IMR-90 (cell line): Measurements from ENCODE around the gene CCT3.

Experiments
- POLR2A ChIP-seq: IDR thresholded peaks from 2 replicates; pipeline ENCODE4 v1.6.1; 2012; ENCODE audit warnings: mild to moderate bottlenecking, low read depth, low read length
- RCOR1 ChIP-seq: IDR thresholded peaks from 2 replicates; pipeline ENCODE4 v1.6.1; 2012; ENCODE audit warnings: mild to moderate bottlenecking, low read length, improper control_type of control experiment; ENCODE audit not compliant: insufficient replicate concordance
- SMC3 ChIP-seq: fragments of 150-350 bp; IDR thresholded peaks from 2 replicates; pipeline ENCODE4 v1.6.1; 2016; ENCODE audit warnings: low read depth, mild to moderate bottlenecking, antibody characterized with exemption, low read length, moderate library complexity
- TF ChIP-seq, protein P1 (sequence below): conservative IDR thresholded peaks from 2 replicates; pipeline ENCODE4 v1.5.1; 2012; ENCODE audit warnings: mild to moderate bottlenecking, low read depth, low read length, improper control_type of control experiment

DNA sequence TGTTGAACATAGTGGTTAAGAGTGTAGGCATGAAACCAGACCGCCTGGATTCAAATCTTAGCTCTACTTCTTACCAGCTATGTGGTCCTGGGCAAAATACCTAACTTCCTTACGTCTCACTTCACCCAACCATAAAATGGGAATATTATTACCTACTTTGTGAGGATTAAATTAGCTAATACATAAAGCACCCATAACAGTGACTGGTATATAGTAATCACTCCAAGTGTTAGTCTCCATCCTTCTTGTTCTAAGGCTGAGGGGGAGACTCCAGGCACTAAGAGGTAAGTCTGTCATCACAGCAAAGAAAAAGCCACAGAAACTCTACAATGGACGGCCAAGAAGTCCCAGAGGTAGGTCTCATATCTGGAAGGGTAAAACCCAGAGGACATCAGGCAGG lies 58.3 kb downstream of the CCT3 start:
- TF ChIP-seq, protein P1, sequence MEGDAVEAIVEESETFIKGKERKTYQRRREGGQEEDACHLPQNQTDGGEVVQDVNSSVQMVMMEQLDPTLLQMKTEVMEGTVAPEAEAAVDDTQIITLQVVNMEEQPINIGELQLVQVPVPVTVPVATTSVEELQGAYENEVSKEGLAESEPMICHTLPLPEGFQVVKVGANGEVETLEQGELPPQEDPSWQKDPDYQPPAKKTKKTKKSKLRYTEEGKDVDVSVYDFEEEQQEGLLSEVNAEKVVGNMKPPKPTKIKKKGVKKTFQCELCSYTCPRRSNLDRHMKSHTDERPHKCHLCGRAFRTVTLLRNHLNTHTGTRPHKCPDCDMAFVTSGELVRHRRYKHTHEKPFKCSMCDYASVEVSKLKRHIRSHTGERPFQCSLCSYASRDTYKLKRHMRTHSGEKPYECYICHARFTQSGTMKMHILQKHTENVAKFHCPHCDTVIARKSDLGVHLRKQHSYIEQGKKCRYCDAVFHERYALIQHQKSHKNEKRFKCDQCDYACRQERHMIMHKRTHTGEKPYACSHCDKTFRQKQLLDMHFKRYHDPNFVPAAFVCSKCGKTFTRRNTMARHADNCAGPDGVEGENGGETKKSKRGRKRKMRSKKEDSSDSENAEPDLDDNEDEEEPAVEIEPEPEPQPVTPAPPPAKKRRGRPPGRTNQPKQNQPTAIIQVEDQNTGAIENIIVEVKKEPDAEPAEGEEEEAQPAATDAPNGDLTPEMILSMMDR, result no peak
- TF ChIP-seq POLR2A (no peak), RCOR1 (no peak), SMC3 (no peak)
